ENCODE data around the gene NR2C2. TPM values are rescaled to one million over a fixed set of nuclear protein-coding genes. Genes with fewer than 3 reads are reported as not detected.

Gene NR2C2
- polyA plus RNA-seq, 1 donor (not counting 4 experiments of a cell fraction or from before 2014, with no cell fraction given) = 9.4 TPM

GRCh38 chr3:14980689-14981088 is 33.3 kb downstream of the NR2C2 start:
- Histone ChIP-seq H3K27me3 (ENCODE audit: control insufficient read depth, extremely low read depth, insufficient read depth, low read length) (no peaks in the 10 kb centered on the region), H3K4me1 (ENCODE audit: control insufficient read depth, extremely low read depth, insufficient read depth, low read length) (no peaks in the 10 kb centered on the region), H3K9me1 (ENCODE audit: control insufficient read depth, extremely low read depth, insufficient read depth, low read length) (no peaks in the 10 kb centered on the region), H3K36me3 (ENCODE audit: control insufficient read depth in 2 of 2, extremely low read depth in 1 of 2, insufficient read depth in 2 of 2, low read length in 2 of 2) (no peaks in the 10 kb centered on the region), H3K4me3 (ENCODE audit: control insufficient read depth in 2 of 3, extremely low read depth in 1 of 3, insufficient read depth in 2 of 3, low read depth in 1 of 3, low read length in 3 of 3) (no peak overlapping the region), H3K9ac (ENCODE audit: control insufficient read depth, extremely low read depth, insufficient read depth, low read length) (no peak overlapping the region), H3K27ac (ENCODE audit: control insufficient read depth, insufficient read depth, low read length) (no peak overlapping the region), H3K4me2 (ENCODE audit: control insufficient read depth, extremely low read depth, insufficient read depth, low read depth, low read length) (no peak overlapping the region), H3K79me2 (ENCODE audit: control insufficient read depth, insufficient read depth, low read length) (peaks cover 4% of the 10 kb centered on the region), H4K20me1 (ENCODE audit: control insufficient read depth, extremely low read depth, insufficient read depth, low read length) (no peaks in the 10 kb centered on the region), H2AFZ (ENCODE audit: control insufficient read depth, low read length) (no peak overlapping the region), H3K9me3 (ENCODE audit: control insufficient read depth, low read depth, low read length) (no peaks in the 10 kb centered on the region)
- TF ChIP-seq CTCF (optimal IDR thresholded peaks at IDR 0.05 in 1 of 3, IDR thresholded peaks at IDR 0.05 in 1 of 3, conservative IDR thresholded peaks at IDR 0.05 in 1 of 3; ENCODE audit: extremely low read depth in 1 of 3, insufficient read depth in 2 of 3, low read length in 3 of 3) = no peak
- no peak for TF ChIP-seq EZH2 (IDR thresholded peaks at IDR 0.05; ENCODE audit: low read length)
- FAIRE-seq (no peak), DNase-seq (ENCODE audit: low read depth, low spot score) (no peak)
- dilution Hi-C loops (cut with MboI; ENCODE audit: extremely low pct_ligation_motif_present, low sequenced_read_pairs) = no loop called here

- no peak overlapping the region for H3K4me3 ChIP-seq (ENCODE audit: control insufficient read depth in 2 of 3, extremely low read depth in 1 of 3, insufficient read depth in 2 of 3, low read depth in 1 of 3, low read length in 3 of 3)
- H3K27me3 ChIP-seq (ENCODE audit: control insufficient read depth, extremely low read depth, insufficient read depth, low read length) = no peaks in the 10 kb centered on the region
- no peak for TF ChIP-seq EZH2 (IDR thresholded peaks at IDR 0.05; ENCODE audit: low read length)
- H3K4me1 ChIP-seq (ENCODE audit: control insufficient read depth, extremely low read depth, insufficient read depth, low read length) = no peaks in the 10 kb centered on the region
- DNase-seq (ENCODE audit: low read depth, low spot score) = no peak
- no peaks in the 10 kb centered on the region for H3K36me3 ChIP-seq (ENCODE audit: control insufficient read depth in 2 of 2, extremely low read depth in 1 of 2, insufficient read depth in 2 of 2, low read length in 2 of 2)
- no peak for FAIRE-seq
- H2AFZ ChIP-seq (ENCODE audit: control insufficient read depth, low read length) = no peak overlapping the region
- H4K20me1 ChIP-seq (ENCODE audit: control insufficient read depth, extremely low read depth, insufficient read depth, low read length) = no peaks in the 10 kb centered on the region
- H3K4me2 ChIP-seq (ENCODE audit: control insufficient read depth, extremely low read depth, insufficient read depth, low read depth, low read length) = no peak overlapping the region
- no peak overlapping the region for H3K9ac ChIP-seq (ENCODE audit: control insufficient read depth, extremely low read depth, insufficient read depth, low read length)
- dilution Hi-C loops (cut with MboI; ENCODE audit: extremely low pct_ligation_motif_present, low sequenced_read_pairs) = no loop called here
- peaks cover 7% of the 10 kb centered on the region for H3K79me2 ChIP-seq (ENCODE audit: control insufficient read depth, insufficient read depth, low read length)
- no peaks in the 10 kb centered on the region for H3K9me1 ChIP-seq (ENCODE audit: control insufficient read depth, extremely low read depth, insufficient read depth, low read length)
- H3K9me3 ChIP-seq (ENCODE audit: control insufficient read depth, low read depth, low read length) = no peaks in the 10 kb centered on the region
- no peak overlapping the region for H3K27ac ChIP-seq (ENCODE audit: control insufficient read depth, insufficient read depth, low read length)
Measured at GRCh38 chr3:14984581-14985113, 37.3 kb downstream of the NR2C2 start.

GRCh38 chr3:14988988-14989394 is 41.6 kb downstream of the NR2C2 start:
- no peak overlapping the region for H3K4me3 ChIP-seq (ENCODE audit: control insufficient read depth in 2 of 3, extremely low read depth in 1 of 3, insufficient read depth in 2 of 3, low read depth in 1 of 3, low read length in 3 of 3)
- FAIRE-seq (no peak), DNase-seq (ENCODE audit: low read depth, low spot score) (no peak)
- dilution Hi-C loops (cut with MboI; ENCODE audit: extremely low pct_ligation_motif_present, low sequenced_read_pairs) = no loop called here
- TF ChIP-seq CTCF (optimal IDR thresholded peaks at IDR 0.05 in 1 of 3, IDR thresholded peaks at IDR 0.05 in 1 of 3, conservative IDR thresholded peaks at IDR 0.05 in 1 of 3; ENCODE audit: extremely low read depth in 1 of 3, insufficient read depth in 2 of 3, low read length in 3 of 3) = no peak
- TF ChIP-seq EZH2 (IDR thresholded peaks at IDR 0.05; ENCODE audit: low read length) = no peak
- no peaks in the 10 kb centered on the region for H3K9me1 ChIP-seq (ENCODE audit: control insufficient read depth, extremely low read depth, insufficient read depth, low read length)
- no peaks in the 10 kb centered on the region for H3K9me3 ChIP-seq (ENCODE audit: control insufficient read depth, low read depth, low read length)
- H3K79me2 ChIP-seq (ENCODE audit: control insufficient read depth, insufficient read depth, low read length) = peaks cover 13% of the 10 kb centered on the region
- no peak overlapping the region for H3K27ac ChIP-seq (ENCODE audit: control insufficient read depth, insufficient read depth, low read length)
- H3K9ac ChIP-seq (ENCODE audit: control insufficient read depth, extremely low read depth, insufficient read depth, low read length) = no peak overlapping the region
- H3K36me3 ChIP-seq (ENCODE audit: control insufficient read depth in 2 of 2, extremely low read depth in 1 of 2, insufficient read depth in 2 of 2, low read length in 2 of 2) = no peaks in the 10 kb centered on the region
- H3K27me3 ChIP-seq (ENCODE audit: control insufficient read depth, extremely low read depth, insufficient read depth, low read length) = no peaks in the 10 kb centered on the region
- H4K20me1 ChIP-seq (ENCODE audit: control insufficient read depth, extremely low read depth, insufficient read depth, low read length) = no peaks in the 10 kb centered on the region
- H3K4me1 ChIP-seq (ENCODE audit: control insufficient read depth, extremely low read depth, insufficient read depth, low read length) = peaks cover 4% of the 10 kb centered on the region
- H3K4me2 ChIP-seq (ENCODE audit: control insufficient read depth, extremely low read depth, insufficient read depth, low read depth, low read length) = no peak overlapping the region
- no peak overlapping the region for H2AFZ ChIP-seq (ENCODE audit: control insufficient read depth, low read length)

Measured in keratinocyte (primary cell).